Aortic smooth muscle cell (primary cell): ENCODE results near the gene SH3RF1. TPM values are rescaled to one million over a fixed set of nuclear protein-coding genes. Genes with fewer than 3 reads are reported as not detected.

Experiments
- total RNA-seq: library from RNA; depleted of rRNA; stranded (reverse); fragments of >200 nt; gene quantifications from 2 replicates; pipeline ENCODE4 v1.2.3, GENCODE V29; 2014

SH3RF1 gene
- 35.0 and 45.0 TPM in 2 replicates for total RNA-seq

DNA sequence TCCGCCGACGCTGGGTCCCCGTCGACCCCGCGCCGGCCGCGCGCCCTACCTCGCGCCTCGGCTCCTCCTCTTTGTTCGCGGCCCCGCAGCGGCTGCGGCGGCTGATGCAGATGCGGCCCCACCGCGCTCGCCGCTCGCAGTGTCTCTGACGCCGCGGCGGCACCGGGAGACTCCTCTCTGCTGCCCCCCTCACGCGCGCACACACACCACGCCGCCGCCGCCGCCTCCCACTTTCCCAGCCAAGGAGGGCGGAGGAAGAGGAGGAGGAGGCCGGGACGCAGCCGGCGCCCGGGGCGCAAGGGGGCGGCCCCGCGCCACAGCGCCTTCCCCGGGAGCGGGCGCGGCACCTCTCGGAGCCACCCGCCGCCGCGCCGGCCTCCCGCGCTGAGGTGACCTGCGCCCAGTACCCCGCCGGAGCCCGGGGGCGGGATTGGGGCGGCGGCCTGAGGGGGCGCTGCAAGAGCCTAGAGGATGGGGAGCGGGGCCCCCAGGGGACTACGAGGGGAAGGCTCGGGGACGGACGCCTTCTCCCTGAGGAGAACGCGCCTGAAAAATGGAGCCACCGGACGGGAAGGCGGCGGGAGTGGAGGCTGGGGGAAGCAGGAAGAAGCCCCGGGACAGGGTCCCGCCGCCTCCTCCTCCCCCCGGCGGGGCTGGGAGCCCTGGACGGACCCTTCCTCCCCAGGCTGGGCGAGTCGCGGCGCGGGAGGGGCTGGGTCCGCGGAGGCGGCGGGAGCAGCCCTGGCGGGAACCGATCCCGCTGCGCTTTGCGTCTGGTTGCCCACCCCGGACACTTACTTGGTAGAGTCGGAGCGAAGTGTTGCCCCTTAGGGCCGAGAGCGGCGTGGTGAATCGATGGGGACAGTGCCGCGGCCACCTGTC is at the start of gene SH3RF1:
SH3RF1 (minus strand) TSS at position 147 of the 882 bp plus-strand sequence. CDS start 1,744 bp downstream, outside the sequence.

